AG04450 (cell line): ENCODE measurements around the gene LAMC2. TPM values are rescaled to one million over a fixed set of nuclear protein-coding genes. Genes with fewer than 3 reads are reported as not detected.

ENCODE experiments used
- CTCF ChIA-PET: fragments of 300-600, 350-600 bp; formaldehyde crosslinking; extraction: SDS; loops from one replicate; lab custom pipeline; 2022; ENCODE audit warnings: antibody characterized with exemption, inconsistent platforms; lab: Charles Lee
- POLR2A ChIA-PET: fragments of 350-600 bp; formaldehyde crosslinking; extraction: SDS; loops from one replicate; lab custom pipeline; 2021; ENCODE audit warnings: antibody characterized with exemption, inconsistent platforms; lab: Yijun Ruan, JAX
- DNase-seq: peaks from one replicate; pipeline ENCODE4 v3.0.0-alpha.2; 2011; ENCODE audit warnings: low read depth, low spot score
- H3K27ac ChIP-seq: one replicate; pipeline ENCODE4 v1.5.1; 2012; ENCODE audit warnings: low read depth, low read length, control low read depth
- H3K27me3 ChIP-seq: one replicate; pipeline ENCODE4 v1.6.0; 2012; ENCODE audit warnings: low read length; ENCODE audit not compliant: control insufficient read depth, insufficient read depth
- H3K4me3 ChIP-seq: 2 replicates; pipeline ENCODE4 v1.5.1; 2011; ENCODE audit warnings: mild to moderate bottlenecking, low read depth, low read length, control low read depth
- H3K9me3 ChIP-seq: 2 replicates; pipeline ENCODE4 v1.5.1; 2012; ENCODE audit warnings: low read length; ENCODE audit not compliant: control insufficient read depth, insufficient read depth
- polyA plus RNA-seq: library from polyadenylated mRNA; depleted of rRNA; stranded (reverse); fragments of >200 nt; gene quantifications from 2 replicates; pipeline ENCODE4 v1.2.3, GENCODE V29; 2011
- TF ChIP-seq, protein P1 (sequence below): IDR thresholded peaks from 2 replicates; pipeline ENCODE4 v1.5.1; 2011; ENCODE audit warnings: low read depth, low read length, control low read depth, inconsistent platforms

LAMC2 gene
- polyA plus RNA-seq, 1 experiment: 1.6 TPM

DNA sequence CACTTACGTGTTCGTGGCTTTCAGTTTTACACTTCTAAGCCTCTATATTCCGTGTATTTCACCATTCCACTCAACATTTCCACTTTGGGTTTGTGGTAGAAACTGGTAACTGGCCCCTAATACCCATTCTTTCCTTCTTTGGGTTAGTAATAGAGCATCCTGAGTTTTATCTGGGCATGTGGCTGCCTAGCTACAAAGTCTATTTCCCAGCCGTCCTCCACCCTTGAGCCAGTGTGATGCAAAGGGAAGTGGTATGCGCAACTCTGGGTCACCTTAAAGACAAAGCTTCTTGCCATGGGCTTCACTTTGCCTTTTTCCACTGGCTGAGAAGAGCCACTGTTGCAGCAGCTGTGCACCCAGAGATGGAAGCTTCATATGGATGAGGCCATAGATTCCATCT, 73.9 kb downstream of the LAMC2 start:
- no peaks in the 10 kb centered on the region for H3K27me3 ChIP-seq
- no peak overlapping the region for H3K4me3 ChIP-seq
- ChIA-PET POLR2A (no interaction called here), CTCF (interaction anchor here (0.6 to 1.8 kb wide), 3 partner anchors 9 to 32 kb away, joined by 3 to 5 read pairs (median 4); no protein-coding TSS in a partner anchor)
- no peaks in the 10 kb centered on the region; the same call in 1 of the 2 replicates for H3K9me3 ChIP-seq
- no peak for DNase-seq
- H3K27ac ChIP-seq: no peak overlapping the region
- TF ChIP-seq, protein P1, sequence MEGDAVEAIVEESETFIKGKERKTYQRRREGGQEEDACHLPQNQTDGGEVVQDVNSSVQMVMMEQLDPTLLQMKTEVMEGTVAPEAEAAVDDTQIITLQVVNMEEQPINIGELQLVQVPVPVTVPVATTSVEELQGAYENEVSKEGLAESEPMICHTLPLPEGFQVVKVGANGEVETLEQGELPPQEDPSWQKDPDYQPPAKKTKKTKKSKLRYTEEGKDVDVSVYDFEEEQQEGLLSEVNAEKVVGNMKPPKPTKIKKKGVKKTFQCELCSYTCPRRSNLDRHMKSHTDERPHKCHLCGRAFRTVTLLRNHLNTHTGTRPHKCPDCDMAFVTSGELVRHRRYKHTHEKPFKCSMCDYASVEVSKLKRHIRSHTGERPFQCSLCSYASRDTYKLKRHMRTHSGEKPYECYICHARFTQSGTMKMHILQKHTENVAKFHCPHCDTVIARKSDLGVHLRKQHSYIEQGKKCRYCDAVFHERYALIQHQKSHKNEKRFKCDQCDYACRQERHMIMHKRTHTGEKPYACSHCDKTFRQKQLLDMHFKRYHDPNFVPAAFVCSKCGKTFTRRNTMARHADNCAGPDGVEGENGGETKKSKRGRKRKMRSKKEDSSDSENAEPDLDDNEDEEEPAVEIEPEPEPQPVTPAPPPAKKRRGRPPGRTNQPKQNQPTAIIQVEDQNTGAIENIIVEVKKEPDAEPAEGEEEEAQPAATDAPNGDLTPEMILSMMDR: no peak

GRCh38 chr1:183262628-183263200, 76.7 kb downstream of the LAMC2 start:
- POLR2A ChIA-PET: no interaction called here
- H3K27ac ChIP-seq: no peak overlapping the region
- no peaks in the 10 kb centered on the region for H3K9me3 ChIP-seq
- no peaks in the 10 kb centered on the region for H3K27me3 ChIP-seq
- H3K4me3 ChIP-seq: no peak overlapping the region
- TF ChIP-seq, protein P1: no peak
- CTCF ChIA-PET: interaction anchor here (1.8 to 2.2 kb wide), 2 partner anchors 19 to 28 kb away, joined by 6 to 11 read pairs; no protein-coding TSS in a partner anchor
- no peak for DNase-seq

DNA sequence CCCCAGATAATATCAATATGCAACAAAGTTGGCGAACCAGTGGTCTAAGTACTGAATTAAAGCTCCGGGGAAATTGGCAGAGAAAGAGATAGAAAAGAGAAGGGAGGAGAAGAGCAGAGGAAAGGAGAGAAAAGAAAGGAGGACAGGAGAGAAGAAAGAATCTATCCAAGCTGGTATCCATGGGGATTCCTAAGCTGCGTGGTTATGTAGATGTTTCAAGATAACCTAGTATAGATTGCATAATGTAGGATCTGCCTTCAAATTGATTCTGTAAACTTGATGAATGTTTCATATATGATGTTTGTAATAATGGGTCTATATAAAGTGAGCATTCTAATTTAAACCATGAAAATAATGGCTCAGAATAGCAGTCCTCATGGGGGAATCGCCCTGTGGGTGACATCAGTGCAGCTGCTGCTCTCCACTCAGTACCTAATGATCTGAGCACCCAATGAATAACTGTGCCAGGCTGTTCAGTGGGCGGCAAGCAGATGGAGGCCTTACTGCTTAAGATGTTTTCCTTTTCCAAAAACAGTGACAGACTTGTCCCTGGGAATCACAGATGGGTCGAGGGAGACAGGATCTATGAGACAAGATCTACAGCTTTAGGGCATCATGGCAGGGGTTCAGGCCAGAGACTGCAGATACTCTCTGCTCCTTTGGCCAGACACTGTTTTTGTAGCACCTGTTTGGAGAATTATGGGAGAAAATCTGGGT, 78.0 kb downstream of the LAMC2 start:
- no peak for DNase-seq
- no peaks in the 10 kb centered on the region for H3K27me3 ChIP-seq
- ChIA-PET POLR2A (no interaction called here), CTCF (no interaction called here)
- H3K4me3 ChIP-seq: no peak overlapping the region
- no peak overlapping the region for H3K27ac ChIP-seq
- H3K9me3 ChIP-seq: no peaks in the 10 kb centered on the region
- TF ChIP-seq, protein P1: no peak

DNA sequence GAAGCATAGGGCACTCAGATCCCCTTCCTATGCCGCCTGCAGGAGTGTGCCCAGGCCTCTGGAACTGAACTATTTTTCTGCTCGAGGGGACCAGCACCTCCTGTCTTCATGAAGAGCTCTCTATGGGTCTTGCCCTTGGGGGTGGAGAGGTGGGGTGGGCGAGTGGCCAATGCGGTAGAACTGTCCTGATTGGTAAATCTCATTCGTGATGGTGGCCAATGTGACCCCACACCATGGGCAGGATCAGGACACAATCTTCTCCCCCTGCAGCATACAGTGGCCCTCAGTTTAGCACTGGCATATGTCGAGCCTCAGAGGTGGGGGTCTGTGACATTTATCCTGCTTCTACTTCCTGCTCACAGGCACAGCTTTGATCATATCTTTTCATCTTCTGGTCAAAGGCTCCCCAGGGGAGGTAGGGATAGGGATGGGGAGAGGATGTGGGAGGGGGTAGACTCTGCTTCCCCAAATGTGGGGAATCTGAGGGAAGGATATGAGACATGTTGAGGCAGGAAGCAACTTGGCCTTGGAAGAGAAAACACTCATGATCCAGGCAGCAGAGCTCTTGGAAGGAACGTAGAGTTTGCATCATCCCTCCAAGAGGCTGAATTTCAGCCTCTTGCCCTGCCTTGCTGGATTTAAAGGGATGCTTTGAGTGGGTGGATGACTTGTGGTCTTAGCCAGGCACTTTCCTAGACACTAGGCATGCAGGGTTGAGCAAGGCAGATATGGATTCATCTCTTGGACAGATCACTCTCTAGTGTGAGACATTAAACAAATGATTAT, 81.8 kb downstream of the LAMC2 start:
- Histone ChIP-seq H3K27me3 (no peaks in the 10 kb centered on the region), H3K4me3 (no peak overlapping the region), H3K27ac (peak overlapping the region; percentile 96), H3K9me3 (no peaks in the 10 kb centered on the region)
- ChIA-PET POLR2A (interaction anchor here (0.6 to 1.3 kb wide), 5 partner anchors 12 to 313 kb away, joined by 3 to 10 read pairs (median 4); no protein-coding TSS in a partner anchor), CTCF (interaction anchor here (1.1 to 2.0 kb wide), 3 partner anchors 11 to 33 kb away, joined by 5 to 8 read pairs (median 6); no protein-coding TSS in a partner anchor)
- DNase-seq: peak; percentile 84
- TF ChIP-seq, protein P1: no peak
